H9 (cell line): ENCODE measurements around the gene WFIKKN2. TPM values are rescaled to one million over a fixed set of nuclear protein-coding genes. Genes with fewer than 3 reads are reported as not detected.

Experiments
- DNase-seq: peaks from one replicate; pipeline ENCODE4 v3.0.0-alpha.2; 2017
- H2AFZ ChIP-seq: one replicate; pipeline ENCODE4 v1.6.1; 2013; ENCODE audit warnings: mild to moderate bottlenecking, low read length, control low read depth, moderate library complexity
- H2AK5ac ChIP-seq: 2 replicates; pipeline ENCODE4 v1.6.1; 2013; ENCODE audit warnings: low read length, control low read depth, mixed read lengths; ENCODE audit not compliant: insufficient read length
- H2BK120ac ChIP-seq: one replicate; pipeline ENCODE4 v1.6.1; 2013; ENCODE audit warnings: low read depth, mild to moderate bottlenecking, low read length, control low read depth, inconsistent platforms; ENCODE audit not compliant: poor library complexity, severe bottlenecking
- H2BK12ac ChIP-seq: 2 replicates; pipeline ENCODE4 v1.6.1; 2013; ENCODE audit warnings: low read length, control low read depth, mixed read lengths, low read depth; ENCODE audit not compliant: insufficient read length
- H2BK15ac ChIP-seq: 2 replicates; pipeline ENCODE4 v1.6.1; 2013; ENCODE audit warnings: low read depth, low read length, control low read depth
- H2BK20ac ChIP-seq: one replicate; pipeline ENCODE4 v1.6.1; 2013; ENCODE audit warnings: low read depth, mild to moderate bottlenecking, low read length, control low read depth, inconsistent platforms; ENCODE audit not compliant: poor library complexity, severe bottlenecking
- H2BK5ac ChIP-seq: 2 replicates; pipeline ENCODE4 v1.6.1; 2013; ENCODE audit warnings: low read length, control low read depth, mixed read lengths; ENCODE audit not compliant: insufficient read length
- H3K14ac ChIP-seq: 2 replicates; pipeline ENCODE4 v1.6.1; 2013; ENCODE audit warnings: low read length, control low read depth; ENCODE audit not compliant: insufficient read depth
- H3K18ac ChIP-seq: 2 replicates; pipeline ENCODE4 v1.6.1; 2013; ENCODE audit warnings: low read depth, mild to moderate bottlenecking, mixed read lengths, low read length, control low read depth; ENCODE audit not compliant: insufficient read length
- H3K23ac ChIP-seq: 2 replicates; pipeline ENCODE4 v1.6.1; 2013; ENCODE audit warnings: low read length, control low read depth, mixed read lengths, low read depth; ENCODE audit not compliant: insufficient read length
- H3K23me2 ChIP-seq: 2 replicates; pipeline ENCODE4 v1.6.1; 2013; ENCODE audit warnings: low read depth, mild to moderate bottlenecking, mixed read lengths, low read length, control low read depth; ENCODE audit not compliant: insufficient read length, poor library complexity, severe bottlenecking
- H3K27ac ChIP-seq: 2 replicates; pipeline ENCODE4 v1.5.1; 2013; ENCODE audit warnings: low read length, control low read depth, mixed read lengths, low read depth; ENCODE audit not compliant: insufficient read length
- H3K27me3 ChIP-seq: 2 replicates; pipeline ENCODE4 v1.6.1; 2013; ENCODE audit warnings: low read length, control low read depth, inconsistent platforms; ENCODE audit not compliant: insufficient read depth
- H3K4ac ChIP-seq: 2 replicates; pipeline ENCODE4 v1.6.1; 2013; ENCODE audit warnings: low read depth, mild to moderate bottlenecking, control low read depth, inconsistent platforms, low read length, moderate library complexity
- H3K4me1 ChIP-seq: 2 replicates; pipeline ENCODE4 v1.6.1; 2013; ENCODE audit warnings: low read length, control low read depth, inconsistent platforms; ENCODE audit not compliant: insufficient read depth
- H3K4me2 ChIP-seq: 2 replicates; pipeline ENCODE4 v1.6.1; 2013; ENCODE audit warnings: low read length, control low read depth, mixed read lengths; ENCODE audit not compliant: insufficient read length, insufficient read depth
- H3K56ac ChIP-seq: 2 replicates; pipeline ENCODE4 v1.6.1; 2013; ENCODE audit warnings: low read depth, mild to moderate bottlenecking, mixed read lengths, low read length, control low read depth; ENCODE audit not compliant: insufficient read length
- H3K79me1 ChIP-seq: 2 replicates; pipeline ENCODE4 v1.6.1; 2013; ENCODE audit warnings: low read depth, mild to moderate bottlenecking, moderate library complexity, low read length, control low read depth, inconsistent platforms; ENCODE audit not compliant: insufficient read depth, poor library complexity, severe bottlenecking
- H3K79me2 ChIP-seq: 2 replicates; pipeline ENCODE4 v1.6.1; 2013; ENCODE audit warnings: low read length, control low read depth, inconsistent platforms; ENCODE audit not compliant: insufficient read depth
- H3K9ac ChIP-seq: 2 replicates; pipeline ENCODE4 v1.6.1; 2013; ENCODE audit warnings: low read length, control low read depth, mixed read lengths; ENCODE audit not compliant: insufficient read length; ENCODE audit errors: extremely low read depth
- H3K9me3 ChIP-seq: one replicate; pipeline ENCODE4 v1.6.1; 2013; ENCODE audit warnings: low read depth, low read length, inconsistent platforms; ENCODE audit not compliant: control insufficient read depth
- H3T11ph ChIP-seq: one replicate; pipeline ENCODE4 v1.6.1; 2013; ENCODE audit warnings: mild to moderate bottlenecking, low read length, control low read depth, inconsistent platforms
- H4K20me1 ChIP-seq: one replicate; pipeline ENCODE4 v1.6.1; 2013; ENCODE audit not compliant: control insufficient read depth, insufficient read length, insufficient read depth
- H4K5ac ChIP-seq: 2 replicates; pipeline ENCODE4 v1.6.1; 2013; ENCODE audit warnings: low read depth, mild to moderate bottlenecking, mixed read lengths, low read length, control low read depth; ENCODE audit not compliant: insufficient read length
- H4K8ac ChIP-seq: replicated peaks from 2 replicates; pipeline ENCODE4 v1.6.1; 2013; ENCODE audit warnings: low read length, control low read depth, mixed read lengths, low read depth; ENCODE audit not compliant: insufficient read length
- H4K91ac ChIP-seq: 2 replicates; pipeline ENCODE4 v1.6.1; 2013; ENCODE audit warnings: low read depth, mild to moderate bottlenecking, moderate library complexity, mixed read lengths, low read length, control low read depth; ENCODE audit not compliant: insufficient read length
- H3K27ac Mint-ChIP-seq, 3 experiments: 2 replicates in 2 of 3; 3 replicates in 1 of 3; pipeline ENCODE4 v1.8.0; 2020 to 2021; ENCODE audit warnings: mixed read lengths in 3 of 3, mild to moderate bottlenecking in 1 of 3, moderate library complexity in 1 of 3
- H3K27me3 Mint-ChIP-seq: 2 replicates; pipeline ENCODE4 v1.8.0; 2021; ENCODE audit warnings: low read depth, mild to moderate bottlenecking, moderate library complexity, mixed read lengths
- H3K36me3 Mint-ChIP-seq, 3 experiments: 2 replicates in 2 of 3; 3 replicates in 1 of 3; pipeline ENCODE4 v1.8.0; 2020 to 2021; ENCODE audit warnings: low read depth in 3 of 3, mixed read lengths in 3 of 3; ENCODE audit not compliant: insufficient read depth in 1 of 3
- H3K4me1 Mint-ChIP-seq, 2 experiments: 2 replicates each; pipeline ENCODE4 v1.8.0; 2020; ENCODE audit warnings: mixed read lengths in 2 of 2
- H3K4me3 Mint-ChIP-seq, 2 experiments: 2 replicates in 1 of 2; 3 replicates in 1 of 2; pipeline ENCODE4 v1.8.0; 2020 to 2021; ENCODE audit warnings: mild to moderate bottlenecking in 2 of 2, mixed read lengths in 2 of 2, moderate library complexity in 1 of 2
- H3K9me3 Mint-ChIP-seq, 2 experiments: 2 replicates in 1 of 2; 3 replicates in 1 of 2; pipeline ENCODE4 v1.8.0; 2020; ENCODE audit warnings: mild to moderate bottlenecking in 2 of 2, mixed read lengths in 2 of 2, moderate library complexity in 1 of 2
- CTCF ChIP-seq: fragments of 200-600 bp; sonication (generic); conservative IDR thresholded peaks from 3 replicates; pipeline ENCODE4 v1.8.0; 2021; ENCODE audit warnings: antibody characterized with exemption, mild to moderate bottlenecking
- WGBS: extraction: QIAGEN DNeasy Blood & Tissue Kit; methylation state at CpG from one replicate; pipeline ENCODE4 v1.1.7; 2013; ENCODE audit warnings: missing lambda C conversion rate, low lambda C conversion rate, mixed read lengths; ENCODE audit not compliant: insufficient read length; ENCODE audit errors: extremely low coverage; 5-methylcytosine and 5-hydroxymethylcytosine counted together
- total RNA-seq: library from RNA; stranded (reverse); gene quantifications from 2 replicates; pipeline ENCODE4 v1.2.1, GENCODE V29; 2021

WFIKKN2 gene
- total RNA-seq, 1 experiment from 2014 or later: 1.1 TPM

GRCh38 chr17:50807675-50808074, 27.7 kb upstream of the WFIKKN2 start:
- H3K9me3 Mint-ChIP-seq: no peaks in the 10 kb centered on the region
- Histone ChIP-seq H3K79me1 (no peaks in the 10 kb centered on the region), H4K20me1 (no peaks in the 10 kb centered on the region), H2AFZ (no peak overlapping the region), H2BK120ac (no peak overlapping the region), H3K4me1 (no peaks in the 10 kb centered on the region), H4K8ac (no peak overlapping the region), H2BK15ac (no peak overlapping the region), H3K27ac (no peak overlapping the region), H2BK20ac (no peak overlapping the region), H3K14ac (no peak overlapping the region), H2BK12ac (no peak overlapping the region), H3K4me2 (no peak overlapping the region), H3T11ph (no peak overlapping the region), H4K5ac (no peak overlapping the region), H2AK5ac (no peak overlapping the region), H3K4ac (no peak overlapping the region), H4K91ac (no peak overlapping the region), H2BK5ac (no peak overlapping the region), H3K18ac (no peak overlapping the region), H3K9me3 (no peaks in the 10 kb centered on the region), H3K27me3 (no peaks in the 10 kb centered on the region), H3K23ac (no peak overlapping the region), H3K56ac (no peak overlapping the region), H3K79me2 (no peaks in the 10 kb centered on the region), H3K9ac (no peak overlapping the region), H3K23me2 (no peaks in the 10 kb centered on the region)
- H3K4me1 Mint-ChIP-seq: peaks cover 6% of the 10 kb centered on the region in 2 experiments; a peak in 2 of 4 replicates
- no peaks in the 10 kb centered on the region for H3K36me3 Mint-ChIP-seq
- no peak for TF ChIP-seq CTCF
- no peaks in the 10 kb centered on the region; the same call in none of the 2 replicates for H3K27me3 Mint-ChIP-seq
- H3K27ac Mint-ChIP-seq: peak overlapping the region in 1 of 3 experiments; percentile 37; a peak in 2 of 7 replicates
- no peak overlapping the region for H3K4me3 Mint-ChIP-seq
- no peak for DNase-seq
- no CpG with 5 or more reads among the region's 5 CpGs for WGBS
